GM12891 (cell line): ENCODE measurements around the gene STK32A.

ENCODE experiments used
- DNase-seq: peaks from one replicate; pipeline ENCODE4 v3.0.0; 2011; ENCODE audit warnings: low spot score; ENCODE audit not compliant: insufficient read length
- FAIRE-seq: peaks from 2 replicates; lab custom pipeline; 2011; peaks lifted over from hg19 to GRCh38; lab: Jason Lieb, UNC
- PAX5 ChIP-seq: IDR thresholded peaks from 2 replicates; pipeline ENCODE4 v1.6.1; 2011; ENCODE audit warnings: low read length, moderate library complexity, mild to moderate bottlenecking; ENCODE audit not compliant: insufficient read depth, severe bottlenecking
- POLR2A ChIP-seq: IDR thresholded peaks from 2 replicates; pipeline ENCODE4 v1.6.1; 2011; ENCODE audit warnings: low read depth, low read length, control low read depth
- POLR2AphosphoS5 ChIP-seq: IDR thresholded peaks from 2 replicates; pipeline ENCODE4 v1.6.1; 2011; ENCODE audit warnings: low read depth, low read length, control low read depth
- POU2F2 ChIP-seq: IDR thresholded peaks from 2 replicates; pipeline ENCODE4 v1.6.1; 2011; ENCODE audit warnings: low read depth, mild to moderate bottlenecking, control low read depth, low read length, moderate library complexity
- SPI1 ChIP-seq: IDR thresholded peaks from 2 replicates; pipeline ENCODE4 v1.6.1; 2011; ENCODE audit warnings: low read depth, low read length, control low read depth
- TAF1 ChIP-seq: IDR thresholded peaks from 2 replicates; pipeline ENCODE4 v1.6.1; 2011; ENCODE audit warnings: low read depth, low read length, control low read depth

The STK32A gene

DNA sequence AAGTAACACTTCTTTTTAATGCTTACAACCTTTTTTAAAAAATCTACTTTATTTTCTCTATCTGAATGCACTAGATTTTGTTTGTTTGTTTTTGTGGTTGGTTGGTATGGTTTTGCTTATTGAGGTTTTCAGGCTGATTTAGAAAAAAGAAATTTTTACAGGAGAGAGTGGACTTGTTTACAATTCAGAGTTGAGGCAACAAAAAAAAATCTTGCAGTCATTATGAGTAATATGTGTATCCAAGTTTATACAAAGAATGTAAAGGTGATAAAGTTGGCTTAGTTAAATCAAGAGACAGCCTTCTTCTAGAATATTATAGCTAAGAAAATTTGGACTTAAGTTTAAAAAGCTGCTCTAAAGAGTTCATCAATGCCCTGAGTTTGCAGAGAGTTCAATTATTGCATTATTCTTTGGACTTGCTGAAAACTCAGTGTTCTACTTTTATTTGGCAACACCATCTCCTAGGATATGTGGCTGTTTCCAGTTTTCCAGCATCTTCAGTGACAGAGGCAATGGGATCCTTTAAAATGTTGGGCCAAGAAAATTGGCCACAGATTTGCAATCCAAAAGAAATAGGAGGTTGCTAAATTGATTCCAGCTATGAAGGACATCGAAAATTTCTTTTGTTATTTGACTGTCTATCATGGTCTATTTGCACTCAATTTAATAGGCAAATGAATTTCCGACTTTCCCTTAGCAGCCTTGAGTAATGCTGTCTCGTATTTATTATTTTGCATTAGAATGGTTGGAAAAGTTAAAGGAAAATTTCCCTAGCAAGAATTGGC lies 10.7 kb downstream of the STK32A start:
- FAIRE-seq (no peak), DNase-seq (no peak)

GRCh38 chr5:147248561-147248960 lies 13.7 kb downstream of the STK32A start:
- FAIRE-seq = no peak
- TF ChIP-seq TAF1 = no peak
- no peak for TF ChIP-seq SPI1
- TF ChIP-seq POU2F2 = no peak
- TF ChIP-seq POLR2AphosphoS5 = no peak
- no peak for TF ChIP-seq PAX5
- TF ChIP-seq POLR2A = no peak
- DNase-seq = no peak

More for the DNA sequence above, 10.7 kb downstream of the STK32A start:
- TF ChIP-seq POLR2A = no peak
- no peak for TF ChIP-seq PAX5
- TF ChIP-seq SPI1 = no peak
- TF ChIP-seq POLR2AphosphoS5 = no peak
- TF ChIP-seq POU2F2 = no peak
- TF ChIP-seq TAF1 = no peak

DNA sequence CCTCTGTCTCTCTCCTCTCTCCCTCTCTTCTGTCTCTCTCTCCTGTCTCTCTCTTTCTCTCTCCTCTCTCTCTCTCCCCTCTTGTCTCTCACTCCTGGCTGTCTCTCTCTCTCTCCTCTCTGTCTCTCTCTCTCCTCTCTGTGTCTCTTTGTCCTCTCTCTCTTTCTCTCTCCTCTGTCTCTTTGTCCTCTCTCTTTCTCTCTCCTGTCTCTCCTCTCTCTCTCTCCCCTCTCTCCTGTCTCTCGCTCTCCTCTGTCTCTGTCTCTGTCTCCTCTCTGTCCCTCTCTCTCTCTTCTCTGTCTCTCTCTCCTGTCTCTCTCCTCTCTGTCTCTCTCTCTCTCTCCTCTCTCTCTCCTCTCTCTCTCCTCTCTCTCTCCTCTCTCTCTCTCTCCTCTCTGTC lies 25.0 kb downstream of the STK32A start:
- no peak for DNase-seq
- no peak for TF ChIP-seq POLR2AphosphoS5
- TF ChIP-seq TAF1 = no peak
- FAIRE-seq = no peak

GRCh38 chr5:147267082-147267832 lies 32.4 kb downstream of the STK32A start:
- TF ChIP-seq POU2F2 = no peak
- no peak for TF ChIP-seq PAX5
- TF ChIP-seq POLR2A = no peak
- TF ChIP-seq POLR2AphosphoS5 = no peak
- TF ChIP-seq SPI1 = no peak
- TF ChIP-seq TAF1 = no peak
- DNase-seq (no peak), FAIRE-seq (no peak)

DNA sequence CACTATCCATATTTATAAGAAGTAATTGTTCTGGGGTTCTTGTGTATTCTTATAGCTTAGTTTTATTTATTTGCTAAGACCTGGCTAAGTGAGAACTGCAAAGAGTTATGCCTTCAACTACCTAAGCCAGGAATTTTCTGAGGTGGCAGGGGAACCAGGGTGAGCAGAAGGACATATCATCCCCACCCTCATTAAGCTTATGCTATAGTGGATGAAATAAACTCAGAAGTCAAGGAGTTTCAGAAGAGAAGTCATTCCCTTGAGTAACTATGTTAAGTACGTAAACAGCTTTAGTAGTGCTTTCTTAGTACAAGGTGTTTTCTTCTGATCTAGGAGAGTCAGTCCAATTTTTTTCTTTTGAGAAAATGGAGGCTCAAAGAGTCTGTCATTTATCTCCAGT lies 41.7 kb downstream of the STK32A start:
- no peak for DNase-seq
- FAIRE-seq = no peak
- no peak for TF ChIP-seq POU2F2
- TF ChIP-seq TAF1 = no peak
- TF ChIP-seq POLR2AphosphoS5 = no peak
- no peak for TF ChIP-seq SPI1
- TF ChIP-seq PAX5 = no peak
- no peak for TF ChIP-seq POLR2A

DNA sequence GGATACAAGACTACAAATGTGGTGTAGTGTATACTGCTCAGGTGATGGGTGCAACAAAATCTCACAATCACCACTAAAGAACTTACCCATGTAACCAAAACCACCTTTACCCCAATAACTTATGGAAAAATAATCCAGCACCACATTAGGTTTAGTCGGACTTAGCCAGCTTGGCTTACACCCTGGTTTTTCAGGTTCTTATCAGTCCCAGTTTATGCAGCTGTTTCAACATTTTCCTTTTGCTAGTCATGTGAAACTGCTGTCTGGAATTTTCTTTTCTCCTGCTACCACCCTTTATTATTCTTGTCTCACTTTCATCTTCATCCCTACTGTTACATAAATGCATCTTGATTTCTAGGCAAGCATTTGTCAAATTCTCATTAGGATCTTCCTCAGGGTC lies 51.5 kb downstream of the STK32A start:
- TF ChIP-seq TAF1 (no peak), POU2F2 (no peak), PAX5 (no peak)
- FAIRE-seq = no peak
- no peak for DNase-seq

GRCh38 chr5:147287110-147287509 lies 52.3 kb downstream of the STK32A start:
- TF ChIP-seq SPI1 = no peak
- no peak for TF ChIP-seq POU2F2
- TF ChIP-seq PAX5 = no peak
- TF ChIP-seq TAF1 = no peak
- TF ChIP-seq POLR2A = no peak
- TF ChIP-seq POLR2AphosphoS5 = no peak
- DNase-seq (no peak), FAIRE-seq (no peak)

GRCh38 chr5:147290261-147290660 lies 55.4 kb downstream of the STK32A start:
- no peak for TF ChIP-seq SPI1
- no peak for TF ChIP-seq TAF1
- no peak for TF ChIP-seq POU2F2
- no peak for TF ChIP-seq PAX5
- TF ChIP-seq POLR2A = no peak
- no peak for TF ChIP-seq POLR2AphosphoS5
- DNase-seq (no peak), FAIRE-seq (no peak)

- FAIRE-seq (no peak), DNase-seq (no peak)
- no peak for TF ChIP-seq POU2F2
- no peak for TF ChIP-seq TAF1
- no peak for TF ChIP-seq POLR2A
- no peak for TF ChIP-seq PAX5
- TF ChIP-seq SPI1 = no peak
- TF ChIP-seq POLR2AphosphoS5 = no peak
Measured at GRCh38 chr5:147303251-147303650, 68.4 kb downstream of the STK32A start.

DNA sequence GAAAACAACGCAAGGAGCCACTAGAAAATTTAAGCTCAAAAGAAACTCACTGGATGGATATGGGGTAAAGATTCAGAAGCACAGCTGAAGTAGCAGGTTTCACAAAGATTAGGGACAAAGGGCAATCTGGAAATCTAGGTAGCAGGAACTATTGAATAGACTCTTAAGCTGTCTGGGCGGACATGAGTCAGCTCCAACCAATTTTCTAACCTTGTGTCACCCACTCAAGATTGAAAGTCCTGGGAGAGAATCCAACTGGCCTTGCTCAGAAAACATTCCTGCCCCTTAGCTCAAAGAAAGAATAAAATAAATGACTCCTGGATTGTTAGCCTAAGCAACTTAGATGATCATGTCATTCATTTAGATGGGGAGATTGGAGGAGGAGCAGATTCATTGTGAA lies 69.2 kb downstream of the STK32A start:
- no peak for TF ChIP-seq TAF1
- TF ChIP-seq PAX5 = no peak
- DNase-seq (no peak), FAIRE-seq (no peak)

DNA sequence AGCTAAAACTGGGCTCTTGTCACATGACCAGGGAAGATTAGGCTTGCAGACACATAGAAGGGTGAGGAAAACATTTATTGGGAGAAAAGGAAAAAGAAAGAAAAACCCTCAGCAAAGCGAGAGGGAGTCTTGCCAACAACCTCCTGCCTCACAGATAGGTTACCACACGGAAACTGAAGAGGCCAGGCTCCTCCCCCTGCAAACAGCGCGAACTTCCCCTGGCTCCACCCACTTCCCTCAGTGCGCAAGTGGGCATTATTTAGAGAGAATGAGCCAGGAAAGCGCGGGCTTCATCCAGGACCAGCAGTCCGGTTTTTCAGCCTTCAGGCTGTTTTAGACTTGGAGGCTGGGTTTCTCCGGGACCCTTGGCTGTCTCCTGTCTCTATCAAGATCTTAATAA lies 70.3 kb downstream of the STK32A start:
- TF ChIP-seq POLR2A (no peak), SPI1 (no peak), TAF1 (no peak), PAX5 (no peak), POLR2AphosphoS5 (no peak), POU2F2 (no peak)
- DNase-seq (no peak), FAIRE-seq (no peak)
